ENCODE data around the gene MAN1B1.

MAN1B1 gene

DNA sequence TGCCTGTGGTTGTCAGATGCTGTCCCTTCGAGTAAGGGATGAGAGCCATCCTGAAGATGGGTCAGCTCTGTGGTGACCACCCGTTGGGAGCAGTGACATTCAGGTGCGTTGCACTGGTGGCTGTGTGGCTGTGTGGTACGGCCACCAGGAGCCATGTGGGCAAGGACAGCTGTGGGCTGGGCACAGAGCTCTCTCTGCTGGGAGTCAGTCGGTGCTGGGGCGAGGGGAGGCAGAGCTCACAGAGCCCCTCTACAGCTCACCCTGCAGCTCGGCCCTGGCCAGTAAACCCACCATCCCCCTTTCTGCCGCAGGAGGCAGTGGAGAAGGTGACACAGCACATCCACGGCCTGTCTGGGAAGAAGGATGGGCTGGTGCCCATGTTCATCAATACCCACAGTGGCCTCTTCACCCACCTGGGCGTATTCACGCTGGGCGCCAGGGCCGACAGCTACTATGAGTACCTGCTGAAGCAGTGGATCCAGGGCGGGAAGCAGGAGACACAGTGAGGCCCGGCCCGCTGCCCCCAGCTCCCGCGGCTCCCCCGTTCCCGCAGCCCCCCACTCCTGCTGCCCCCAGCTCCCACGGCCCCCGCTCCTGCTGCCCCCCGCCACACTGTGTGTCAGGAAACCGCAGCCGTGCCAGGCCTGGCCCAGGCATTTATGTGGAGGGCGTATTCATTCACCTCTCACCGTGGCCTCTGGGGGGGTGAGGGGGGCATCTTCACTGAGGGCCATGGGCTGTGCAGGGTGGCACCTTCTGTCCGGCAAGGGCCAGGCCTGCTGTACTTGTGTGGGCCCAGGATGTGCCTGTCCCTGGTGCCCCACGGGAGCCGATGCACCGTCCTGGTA lies 19.3 kb downstream of the MAN1B1 start:
- no peak for ATAC-seq
- TF ChIP-seq CREB5 (CRISPR knock-in tag; IDR thresholded peaks at IDR 0.05; ENCODE audit: low read depth) (no peak), ZC3H10 (CRISPR knock-in tag; IDR thresholded peaks at IDR 0.05) (no peak), ZNF565 (CRISPR knock-in tag; conservative IDR thresholded peaks at IDR 0.05; ENCODE audit: low read depth) (no peak), TOX (CRISPR knock-in tag; IDR thresholded peaks at IDR 0.05; ENCODE audit: borderline replicate concordance) (no peak), ZNF70 (CRISPR knock-in tag; IDR thresholded peaks at IDR 0.05) (no peak), ISL1 (CRISPR knock-in tag; IDR thresholded peaks at IDR 0.05) (no peak), BACH2 (CRISPR knock-in tag; IDR thresholded peaks at IDR 0.05; ENCODE audit: borderline replicate concordance) (no peak), ZNF8 (CRISPR knock-in tag; IDR thresholded peaks at IDR 0.05) (no peak)
- TF ChIP-seq, protein P1, sequence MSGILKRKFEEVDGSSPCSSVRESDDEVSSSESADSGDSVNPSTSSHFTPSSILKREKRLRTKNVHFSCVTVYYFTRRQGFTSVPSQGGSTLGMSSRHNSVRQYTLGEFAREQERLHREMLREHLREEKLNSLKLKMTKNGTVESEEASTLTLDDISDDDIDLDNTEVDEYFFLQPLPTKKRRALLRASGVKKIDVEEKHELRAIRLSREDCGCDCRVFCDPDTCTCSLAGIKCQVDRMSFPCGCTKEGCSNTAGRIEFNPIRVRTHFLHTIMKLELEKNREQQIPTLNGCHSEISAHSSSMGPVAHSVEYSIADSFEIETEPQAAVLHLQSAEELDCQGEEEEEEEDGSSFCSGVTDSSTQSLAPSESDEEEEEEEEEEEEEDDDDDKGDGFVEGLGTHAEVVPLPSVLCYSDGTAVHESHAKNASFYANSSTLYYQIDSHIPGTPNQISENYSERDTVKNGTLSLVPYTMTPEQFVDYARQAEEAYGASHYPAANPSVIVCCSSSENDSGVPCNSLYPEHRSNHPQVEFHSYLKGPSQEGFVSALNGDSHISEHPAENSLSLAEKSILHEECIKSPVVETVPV (CRISPR knock-in tag; IDR thresholded peaks at IDR 0.05): no peak

GRCh38 chr9:137106662-137107250 lies 20.0 kb downstream of the MAN1B1 start:
- TF ChIP-seq TSHZ2 (CRISPR knock-in tag; IDR thresholded peaks at IDR 0.05) (no peak), TOX (CRISPR knock-in tag; IDR thresholded peaks at IDR 0.05; ENCODE audit: borderline replicate concordance) (no peak), ZFP3 (CRISPR knock-in tag; IDR thresholded peaks at IDR 0.05) (no peak), ZFP30 (CRISPR knock-in tag; IDR thresholded peaks at IDR 0.05) (no peak), SNAI2 (CRISPR knock-in tag; IDR thresholded peaks at IDR 0.05) (no peak), CSDC2 (CRISPR knock-in tag; IDR thresholded peaks at IDR 0.05) (no peak), RARB (CRISPR knock-in tag; IDR thresholded peaks at IDR 0.05) (no peak)
- TF ChIP-seq, protein P1 (CRISPR knock-in tag; IDR thresholded peaks at IDR 0.05): no peak

GRCh38 chr9:137107312-137107921 lies 20.6 kb downstream of the MAN1B1 start:
- no peak; the same call in 1 of the 3 replicates for ATAC-seq
- TF ChIP-seq ZNF70 (CRISPR knock-in tag; IDR thresholded peaks at IDR 0.05) (no peak), BACH2 (CRISPR knock-in tag; IDR thresholded peaks at IDR 0.05; ENCODE audit: borderline replicate concordance) (no peak), ZNF565 (CRISPR knock-in tag; conservative IDR thresholded peaks at IDR 0.05; ENCODE audit: low read depth) (no peak), PATZ1 (CRISPR knock-in tag; IDR thresholded peaks at IDR 0.05; ENCODE audit: borderline replicate concordance) (no peak), OSR1 (CRISPR knock-in tag; IDR thresholded peaks at IDR 0.05) (no peak), TOX (CRISPR knock-in tag; IDR thresholded peaks at IDR 0.05; ENCODE audit: borderline replicate concordance) (no peak), ZFP30 (CRISPR knock-in tag; IDR thresholded peaks at IDR 0.05) (no peak), CREB5 (CRISPR knock-in tag; IDR thresholded peaks at IDR 0.05; ENCODE audit: low read depth) (no peak), ESRRG (CRISPR knock-in tag; IDR thresholded peaks at IDR 0.05) (no peak), ISL1 (CRISPR knock-in tag; IDR thresholded peaks at IDR 0.05) (no peak), ZC3H10 (CRISPR knock-in tag; IDR thresholded peaks at IDR 0.05) (no peak), SNAI2 (CRISPR knock-in tag; IDR thresholded peaks at IDR 0.05) (no peak), PPARA (CRISPR knock-in tag; IDR thresholded peaks at IDR 0.05; ENCODE audit: borderline replicate concordance) (no peak)
- TF ChIP-seq, protein P1 (CRISPR knock-in tag; IDR thresholded peaks at IDR 0.05): no peak
- TF ChIP-seq, protein P2, sequence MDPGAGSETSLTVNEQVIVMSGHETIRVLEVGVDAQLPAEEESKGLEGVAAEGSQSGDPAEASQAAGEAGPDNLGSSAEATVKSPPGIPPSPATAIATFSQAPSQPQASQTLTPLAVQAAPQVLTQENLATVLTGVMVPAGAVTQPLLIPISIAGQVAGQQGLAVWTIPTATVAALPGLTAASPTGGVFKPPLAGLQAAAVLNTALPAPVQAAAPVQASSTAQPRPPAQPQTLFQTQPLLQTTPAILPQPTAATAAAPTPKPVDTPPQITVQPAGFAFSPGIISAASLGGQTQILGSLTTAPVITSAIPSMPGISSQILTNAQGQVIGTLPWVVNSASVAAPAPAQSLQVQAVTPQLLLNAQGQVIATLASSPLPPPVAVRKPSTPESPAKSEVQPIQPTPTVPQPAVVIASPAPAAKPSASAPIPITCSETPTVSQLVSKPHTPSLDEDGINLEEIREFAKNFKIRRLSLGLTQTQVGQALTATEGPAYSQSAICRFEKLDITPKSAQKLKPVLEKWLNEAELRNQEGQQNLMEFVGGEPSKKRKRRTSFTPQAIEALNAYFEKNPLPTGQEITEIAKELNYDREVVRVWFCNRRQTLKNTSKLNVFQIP (CRISPR knock-in tag; IDR thresholded peaks at IDR 0.05; ENCODE audit: borderline replicate concordance, low read depth): no peak

More at GRCh38 chr9:137106662-137107250, 20.0 kb downstream of the MAN1B1 start:
- ATAC-seq: no peak
